Body of pancreas (tissue), 4 donors: ENCODE measurements around the gene HTR3B.

ENCODE experiments used
- CTCF ChIP-seq, 7 experiments: fragments of 450-650 bp in 4 of 7; fragments of 200-600 bp in 3 of 7; sonication (generic) in 3 of 7; IDR thresholded peaks; one replicate each; pipeline ENCODE4 v1.5.1; 2016 to 2019; ENCODE audit warnings: antibody characterized with exemption in 7 of 7
- POLR2A ChIP-seq, 3 donors: fragments of 450-650 bp; IDR thresholded peaks; one replicate each; pipeline ENCODE4 v1.6.1; 2016; ENCODE audit warnings: antibody characterized with exemption in 3 of 3, mild to moderate bottlenecking in 2 of 3

GRCh38 chr11:113979431-113979830 is 74.8 kb downstream of the HTR3B start:
- TF ChIP-seq POLR2A (IDR thresholded peaks at IDR 0.05) (no peak), CTCF (IDR thresholded peaks at IDR 0.05) (no peak)
